NCI-H460 (cell line): Measurements from ENCODE around the gene KIF5A. TPM values are rescaled to one million over a fixed set of nuclear protein-coding genes. Genes with fewer than 3 reads are reported as not detected.

Source experiments
- DNase-seq: peaks from one replicate; pipeline ENCODE4 v3.0.0-alpha.2; 2016; ENCODE audit warnings: low read depth; ENCODE audit errors: extremely low read depth
- total RNA-seq: library from RNA; depleted of rRNA; stranded (reverse); fragments of >200 nt; shearing (Covaris generic); gene quantifications from 2 replicates; pipeline ENCODE4 v1.2.3, GENCODE V29; 2014

KIF5A gene
- total RNA-seq, 1 experiment from 2014 or later, result 0.07 TPM

- DNase-seq, result no peak
These were observed 54.1 kb downstream of the KIF5A start for GRCh38 chr12:57603815-57604453.

DNA sequence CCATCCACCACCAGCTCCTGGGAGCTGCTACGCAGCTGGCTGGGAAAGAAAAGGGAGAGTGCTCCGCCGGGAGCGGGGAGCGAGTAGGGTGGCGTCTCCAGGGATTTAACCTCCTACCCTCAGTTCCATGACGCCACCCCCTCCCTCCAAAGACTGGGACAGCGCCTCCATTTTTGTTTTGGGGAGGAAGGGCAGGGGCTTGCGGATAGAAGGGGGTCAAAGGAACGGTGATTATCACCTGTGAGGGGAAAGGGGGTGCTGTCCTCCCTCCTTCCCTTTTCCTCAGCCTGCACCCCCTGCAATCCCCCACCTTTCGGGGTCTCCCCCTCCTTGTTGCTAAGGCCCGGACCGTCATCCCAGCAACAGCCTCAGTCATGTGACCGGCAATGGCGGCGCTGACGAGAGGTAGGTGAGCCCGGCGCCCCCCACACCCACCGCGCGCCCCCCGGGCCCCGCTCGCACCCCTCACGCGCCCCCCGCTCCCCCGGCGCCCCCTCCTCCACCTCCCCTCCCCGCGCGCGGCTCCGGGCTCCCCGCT lies 54.7 kb downstream of the KIF5A start, which contains the start of gene DTX3:
TSS of gene DTX3 (plus strand) at position 371 of the 538 bp plus-strand sequence. CDS start 1,694 bp downstream, outside the sequence.
- no peak for DNase-seq

DNA sequence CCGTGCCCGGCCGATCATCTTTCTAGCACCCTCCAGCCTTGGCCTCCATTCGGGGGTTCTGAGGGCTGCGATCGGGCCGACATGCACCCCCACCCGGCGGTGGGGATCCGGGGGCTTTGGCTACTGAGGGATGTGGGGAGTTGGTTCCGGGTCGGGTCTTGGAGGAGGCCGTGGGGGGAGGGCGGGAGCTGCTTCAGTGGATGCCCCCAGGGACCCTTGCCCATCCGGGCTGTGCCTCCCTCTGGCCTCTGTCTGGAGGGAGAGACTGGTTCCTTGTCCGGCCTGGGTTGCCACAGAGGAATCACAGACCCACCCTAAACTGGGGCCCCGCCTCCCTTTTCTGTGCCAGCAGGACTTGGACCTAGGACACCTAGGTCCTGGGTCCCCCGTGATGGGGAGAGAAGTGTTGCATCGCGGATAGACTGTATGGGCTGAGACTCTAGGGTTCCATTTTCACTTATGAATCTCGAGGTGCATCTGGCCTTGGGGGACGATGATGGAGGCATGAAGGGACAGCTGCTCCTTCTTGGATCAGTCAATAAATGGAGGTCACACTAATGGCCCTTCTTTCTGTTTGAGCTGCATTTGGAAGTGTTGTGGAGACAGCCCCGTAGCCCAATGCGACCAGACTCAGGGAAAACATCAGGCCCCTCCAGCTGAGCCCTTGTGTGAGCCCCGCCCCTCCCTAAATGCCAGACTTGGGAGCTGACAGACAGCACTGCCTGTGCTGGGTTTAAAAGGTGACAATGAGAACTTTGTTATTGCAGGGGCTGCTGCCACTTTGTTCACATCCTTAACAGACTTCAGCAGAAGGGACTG lies 55.4 kb downstream of the KIF5A start:
- DNase-seq, result no peak

DNA sequence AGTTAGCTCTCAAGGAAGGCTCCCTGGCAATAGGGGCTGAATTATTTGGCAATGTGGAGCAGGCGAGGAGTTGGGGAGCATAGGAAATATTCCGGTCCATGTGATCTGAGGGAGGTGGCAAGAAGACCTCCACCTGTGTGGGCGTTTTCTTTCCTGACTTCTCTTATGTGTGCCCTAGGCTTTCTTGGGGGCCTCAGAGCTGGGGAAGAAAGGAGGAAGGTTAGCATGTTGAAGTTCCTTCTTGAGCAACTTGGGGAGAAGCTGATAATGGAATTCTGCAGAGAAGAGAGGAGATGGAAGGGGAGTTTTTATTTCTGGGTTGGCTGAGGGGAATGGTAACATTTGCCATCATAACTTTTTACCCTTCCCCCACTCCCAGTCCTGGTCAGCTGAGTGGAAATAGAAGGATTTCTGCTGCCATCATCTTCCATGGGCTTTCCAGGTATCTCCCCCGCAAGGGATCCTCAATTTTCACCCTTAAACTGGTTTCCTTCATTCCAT lies 56.0 kb downstream of the KIF5A start:
- no peak for DNase-seq

GRCh38 chr12:57606399-57606798 lies 56.6 kb downstream of the KIF5A start:
- DNase-seq, result no peak

GRCh38 chr12:57606821-57607220 lies 57.0 kb downstream of the KIF5A start:
- DNase-seq, result no peak

DNA sequence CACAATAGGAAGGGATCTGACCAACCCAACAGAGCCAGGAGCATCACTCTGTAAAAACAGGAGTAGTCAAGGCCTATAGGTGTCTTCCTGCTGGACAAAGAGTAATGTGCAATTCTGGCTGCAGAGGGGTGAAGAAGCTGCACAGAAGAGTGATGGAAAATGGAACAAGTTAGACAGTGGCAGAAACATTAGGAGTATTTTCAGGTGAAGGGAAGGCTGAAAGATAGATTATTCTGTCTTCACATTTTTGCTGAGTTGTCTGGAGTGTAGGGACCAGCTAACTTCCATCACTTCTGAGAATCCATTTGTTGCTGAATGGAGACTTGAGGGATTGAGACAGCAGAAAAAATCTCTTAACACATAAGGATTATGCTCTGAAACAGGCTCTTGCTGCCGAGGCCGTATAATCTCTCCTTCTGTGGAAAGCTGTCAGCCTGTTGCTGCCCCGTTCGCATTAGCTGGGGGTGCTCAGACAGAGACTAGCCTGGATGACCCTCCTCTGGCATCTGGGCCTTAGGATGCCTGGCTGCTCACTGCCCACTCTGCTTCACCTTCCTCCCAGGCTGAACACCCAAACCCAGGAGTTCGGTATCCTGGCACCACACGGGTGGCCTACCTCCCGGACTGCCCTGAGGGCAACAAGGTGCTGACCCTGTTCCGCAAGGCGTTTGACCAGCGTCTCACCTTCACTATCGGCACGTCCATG lies 58.3 kb downstream of the KIF5A start:
- DNase-seq, result no peak

DNA sequence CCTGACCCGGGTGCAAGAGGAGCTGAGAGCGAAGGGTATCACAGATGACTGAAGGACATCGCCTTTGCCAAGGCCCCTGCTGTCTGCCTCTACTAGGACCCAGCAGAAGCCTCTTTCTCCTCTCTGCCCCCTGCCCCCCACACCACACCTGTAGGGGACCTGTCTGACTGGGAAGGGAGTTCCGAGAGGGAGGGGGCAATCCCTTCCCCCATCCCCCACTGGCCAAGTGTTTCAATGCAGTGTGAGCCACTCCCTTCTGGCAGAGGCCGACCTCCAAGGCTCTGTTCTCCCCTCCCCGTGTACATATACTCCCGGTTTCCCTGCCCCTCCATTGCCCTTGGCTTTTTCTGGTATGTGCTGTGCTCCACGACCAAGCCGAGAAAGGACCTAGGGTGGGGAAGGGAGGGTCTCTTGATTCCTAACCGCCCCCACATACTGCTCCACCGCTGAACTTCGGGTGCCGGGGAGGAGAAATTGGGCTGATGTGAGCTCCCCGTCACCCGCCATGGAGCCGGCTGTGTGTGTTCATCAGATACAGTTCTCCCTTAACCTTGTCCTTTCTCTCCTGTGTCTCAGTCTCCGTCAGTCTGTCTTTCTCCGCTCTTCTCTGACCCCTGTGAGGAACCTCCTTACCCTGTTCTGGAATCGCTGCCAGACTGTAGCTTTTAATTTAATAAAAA lies 59.4 kb downstream of the KIF5A start:
- DNase-seq, result no peak

DNA sequence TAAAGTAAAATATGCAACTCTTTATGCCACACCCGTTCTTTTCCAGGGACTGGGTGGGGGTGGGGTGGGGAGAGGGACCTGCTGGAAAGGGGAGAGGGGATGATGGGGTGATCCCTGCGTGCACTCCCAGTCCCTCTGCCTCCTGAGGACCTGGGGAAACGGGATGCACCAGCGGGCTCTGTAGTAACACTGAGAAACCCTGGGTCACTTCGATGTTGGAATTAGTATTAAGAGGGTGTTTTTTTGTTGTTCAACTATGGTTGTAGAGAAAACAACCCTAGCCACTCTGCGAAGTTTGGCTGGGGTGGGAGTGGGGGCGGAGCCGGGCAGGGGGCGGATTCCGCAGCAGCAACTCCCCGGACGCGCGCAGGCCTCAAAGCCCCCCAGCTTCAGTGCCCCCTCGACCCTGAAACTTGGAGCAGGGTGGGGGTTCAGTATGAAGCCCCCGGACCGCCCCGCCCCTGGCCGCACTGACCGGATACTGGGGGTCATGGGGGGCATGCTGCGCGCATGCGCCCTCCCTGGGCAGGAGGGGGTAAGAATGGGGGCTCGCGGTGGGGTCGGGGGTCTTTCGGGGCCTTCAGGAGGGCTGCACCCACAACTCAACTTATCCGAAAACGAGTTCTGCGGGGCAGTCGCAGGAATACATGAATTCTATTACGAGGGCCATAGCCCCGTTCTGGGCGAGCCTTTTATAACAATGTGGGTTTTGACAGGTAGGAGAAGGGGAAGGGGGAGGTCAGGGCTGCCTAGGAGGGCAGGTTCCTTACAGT lies 60.1 kb downstream of the KIF5A start:
- DNase-seq, result no peak

DNA sequence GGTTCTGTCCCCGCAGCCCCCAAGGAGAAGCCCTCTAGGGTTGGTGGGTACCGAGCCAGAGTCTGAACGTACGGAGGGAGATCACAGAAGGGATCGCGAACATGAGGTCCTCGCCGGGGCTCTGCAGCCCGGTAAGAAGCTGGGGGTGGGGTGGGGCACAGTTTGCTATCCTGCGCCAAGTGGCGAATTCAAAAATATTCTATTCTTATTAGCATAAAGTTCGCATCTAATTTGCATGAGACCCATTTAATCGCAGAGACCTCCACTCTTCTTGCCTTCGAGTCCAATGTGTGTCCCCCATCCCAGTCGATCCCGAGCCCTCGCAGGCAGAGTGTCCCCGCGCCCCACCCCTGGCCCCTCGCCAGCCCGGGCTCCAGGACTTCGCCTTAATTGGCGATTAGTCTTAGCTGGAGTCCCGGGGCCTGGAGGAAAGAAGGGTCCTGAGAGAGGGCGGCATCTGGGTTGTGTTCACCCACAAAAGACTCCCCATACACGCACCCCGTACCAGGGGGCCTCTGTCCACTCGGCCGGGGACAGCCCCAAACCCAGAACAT lies 60.8 kb downstream of the KIF5A start:
- DNase-seq, result no peak

GRCh38 chr12:57611108-57611826 lies 61.4 kb downstream of the KIF5A start, which contains the start of gene ARHGEF25:
ARHGEF25 (plus strand) TSS chr12:57611435; CDS start chr12:57611895, 460 bp downstream.
- DNase-seq, result no peak

GRCh38 chr12:57611827-57612710 lies 62.2 kb downstream of the KIF5A start:
- no peak for DNase-seq

- DNase-seq, result no peak
These were observed 63.0 kb downstream of the KIF5A start for GRCh38 chr12:57612711-57613426.

- DNase-seq, result no peak
These were observed 63.7 kb downstream of the KIF5A start for GRCh38 chr12:57613427-57614109.

DNA sequence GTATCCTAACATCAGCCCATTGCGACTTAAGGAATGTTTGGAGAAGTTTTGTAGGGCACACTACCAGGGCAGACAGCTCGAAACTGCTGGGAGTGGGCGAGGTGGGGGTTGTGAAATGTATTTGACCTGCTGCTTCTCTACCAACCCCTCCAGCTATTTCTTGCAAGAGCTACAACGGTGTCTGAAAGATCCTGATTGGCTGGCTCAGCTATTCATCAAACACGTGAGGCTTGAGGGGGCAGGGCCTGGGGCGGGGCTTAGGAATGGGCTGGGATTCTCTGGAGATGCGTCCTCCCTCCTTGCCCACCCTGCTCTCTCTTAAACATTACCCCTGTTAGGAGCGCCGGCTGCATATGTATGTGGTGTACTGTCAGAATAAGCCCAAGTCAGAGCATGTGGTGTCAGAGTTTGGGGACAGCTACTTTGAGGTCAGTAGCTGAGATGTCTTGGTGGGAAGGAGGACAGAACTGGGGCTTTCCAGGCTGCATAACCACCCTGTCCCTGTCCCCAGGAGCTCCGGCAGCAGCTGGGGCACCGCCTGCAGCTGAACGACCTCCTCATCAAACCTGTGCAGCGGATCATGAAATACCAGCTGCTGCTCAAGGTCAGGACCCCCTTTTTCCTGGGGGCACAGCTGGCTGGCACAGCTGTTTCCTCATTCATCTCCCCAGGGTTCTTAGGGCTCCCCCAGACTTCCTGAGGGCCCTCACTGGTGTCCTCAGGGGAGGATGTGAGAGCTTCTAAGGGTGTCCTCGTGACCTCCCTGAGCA lies 64.5 kb downstream of the KIF5A start:
- no peak for DNase-seq
